Measurements from ENCODE around the gene WDFY4.

Gene WDFY4

GRCh38 chr10:48807791-48808470 is 123.3 kb downstream of the WDFY4 start:
- no peak for DNase-seq

DNA sequence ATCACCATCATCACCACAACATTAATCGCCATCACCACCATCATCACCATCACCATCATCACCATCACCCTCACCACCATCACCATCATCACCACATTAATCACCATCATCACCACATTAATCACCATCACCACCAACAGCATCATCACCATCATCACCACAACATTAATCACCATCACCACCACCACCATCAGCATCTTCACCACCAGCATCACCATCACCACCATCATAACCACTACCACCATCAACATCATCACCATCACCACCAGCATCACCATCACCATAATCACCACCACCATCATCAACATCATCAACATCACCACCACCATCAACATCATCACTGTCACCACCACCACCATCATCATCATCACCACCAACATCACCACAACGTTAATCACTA is 124.6 kb downstream of the WDFY4 start:
- DNase-seq: no peak

DNA sequence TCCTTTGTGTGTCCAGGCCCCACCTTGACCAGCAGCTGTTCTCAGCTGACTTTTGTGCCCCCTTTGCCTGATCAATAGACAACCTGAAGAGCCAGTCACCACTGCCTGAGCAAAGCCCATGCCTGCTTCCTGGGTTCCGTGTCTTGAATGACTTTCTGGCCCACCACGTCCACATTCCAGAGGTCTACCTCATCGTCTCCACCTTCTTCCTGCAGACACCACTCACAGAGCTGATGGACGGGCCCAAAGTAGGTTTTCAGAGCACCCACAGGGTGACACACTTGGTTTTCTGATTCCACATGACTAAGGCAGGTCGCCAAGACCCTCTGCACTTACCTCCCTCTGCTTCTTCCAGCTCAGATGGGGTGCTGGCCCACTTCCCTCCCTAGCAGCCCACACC is 126.8 kb downstream of the WDFY4 start:
- DNase-seq: no peak

DNA sequence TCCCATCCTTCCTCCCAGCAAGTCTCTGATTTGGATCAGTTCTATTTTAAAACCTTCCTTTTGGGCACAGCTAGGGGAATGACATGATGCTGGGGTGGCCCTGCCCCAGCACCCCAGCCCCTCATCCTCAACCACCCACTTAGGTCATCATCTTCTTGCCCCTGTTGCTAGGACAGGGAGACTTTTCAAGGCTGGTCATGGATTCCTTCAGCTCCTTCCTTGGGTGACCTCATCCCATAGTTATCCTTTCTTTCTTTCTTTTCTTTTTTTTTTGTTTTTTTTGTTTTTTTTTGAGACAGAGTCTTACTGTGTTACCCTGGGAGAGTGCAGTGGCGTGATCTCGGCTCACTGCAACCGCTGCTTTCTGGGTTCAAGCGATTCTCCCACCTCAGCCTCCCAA is 127.2 kb downstream of the WDFY4 start:
- no peak for DNase-seq

DNA sequence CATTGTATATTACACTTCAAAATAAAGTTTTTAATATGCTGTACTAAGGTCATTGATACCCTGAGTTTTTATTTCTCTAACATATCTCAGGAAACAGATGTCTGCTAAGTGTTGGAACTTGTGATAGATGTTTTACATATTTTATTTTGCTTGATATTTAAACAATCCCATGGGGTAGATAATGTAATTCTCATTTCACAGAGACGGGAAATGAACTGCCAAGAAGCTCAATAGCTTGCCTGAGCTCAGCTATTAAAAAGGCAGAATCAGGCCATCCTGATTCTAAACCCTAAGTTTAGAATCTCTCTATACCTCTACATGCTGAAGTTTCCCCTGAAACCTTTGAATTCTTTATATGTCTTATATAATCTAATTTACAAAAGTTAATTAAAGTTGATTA is 128.6 kb downstream of the WDFY4 start:
- DNase-seq: no peak

GRCh38 chr10:48813825-48814224 is 129.2 kb downstream of the WDFY4 start:
- no peak for DNase-seq

DNA sequence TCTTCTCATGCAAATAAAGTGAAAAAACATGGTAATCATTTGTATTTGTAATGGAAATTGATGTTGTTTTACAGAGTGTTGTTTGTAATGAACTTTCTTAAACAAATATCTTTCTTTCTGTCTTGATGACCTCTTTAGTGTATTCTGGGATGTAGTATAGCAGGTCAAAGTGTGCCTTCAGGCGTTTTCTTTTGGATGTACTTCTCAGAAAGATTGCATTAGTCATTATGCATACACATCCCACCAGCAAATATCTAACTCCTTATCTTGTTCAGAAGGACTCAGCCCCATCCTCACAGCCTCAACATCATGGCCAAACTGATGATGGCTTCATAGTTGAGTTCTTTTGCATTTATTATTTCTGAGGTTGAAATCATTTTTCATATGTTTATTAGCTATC is 130.3 kb downstream of the WDFY4 start:
- DNase-seq: no peak

GRCh38 chr10:48817141-48817540 is 132.5 kb downstream of the WDFY4 start:
- no peak for DNase-seq

DNA sequence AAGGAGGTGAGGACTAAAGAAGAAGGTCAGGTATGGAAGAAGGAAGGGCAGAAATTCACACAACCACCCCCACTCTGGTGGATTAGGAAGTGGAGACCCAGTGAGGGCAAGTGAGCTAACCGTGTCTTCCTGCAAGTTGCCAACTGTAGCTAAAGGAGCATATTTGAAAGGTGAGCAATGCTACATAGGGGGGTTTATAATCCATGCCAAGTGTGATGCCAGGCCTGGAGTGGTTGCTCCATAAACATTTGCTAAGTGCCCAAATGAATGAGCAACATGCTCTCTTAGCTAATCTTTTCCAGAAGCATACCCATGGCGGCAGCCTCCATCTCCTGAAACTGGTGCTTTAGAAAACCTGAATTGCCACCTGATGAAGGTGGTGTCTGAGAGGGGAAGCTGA is 133.4 kb downstream of the WDFY4 start:
- no peak for DNase-seq

GRCh38 chr10:48818861-48819520 is 134.3 kb downstream of the WDFY4 start:
- no peak for DNase-seq

GRCh38 chr10:48819783-48820182 is 135.1 kb downstream of the WDFY4 start:
- no peak for DNase-seq

DNA sequence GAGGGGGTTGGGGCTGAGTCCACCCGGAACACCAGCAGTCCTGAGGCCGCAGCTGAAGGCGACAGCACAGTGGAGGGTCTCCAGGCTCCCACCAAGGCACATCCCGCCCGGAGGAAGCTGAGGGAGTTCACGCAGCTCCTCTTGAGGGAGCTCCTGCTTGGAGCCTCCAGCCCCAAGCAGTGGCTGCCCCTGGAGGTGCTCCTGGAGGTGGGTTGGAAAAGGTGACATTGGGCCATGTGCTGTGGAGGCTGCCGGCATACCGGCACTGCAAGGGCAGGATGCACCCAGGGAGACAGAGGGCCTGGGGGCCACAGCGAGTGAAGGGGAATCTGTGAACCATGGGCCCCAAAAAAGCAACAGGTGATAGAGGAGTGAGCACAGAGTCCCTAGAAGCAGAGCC is 135.6 kb downstream of the WDFY4 start:
- no peak for DNase-seq

DNA sequence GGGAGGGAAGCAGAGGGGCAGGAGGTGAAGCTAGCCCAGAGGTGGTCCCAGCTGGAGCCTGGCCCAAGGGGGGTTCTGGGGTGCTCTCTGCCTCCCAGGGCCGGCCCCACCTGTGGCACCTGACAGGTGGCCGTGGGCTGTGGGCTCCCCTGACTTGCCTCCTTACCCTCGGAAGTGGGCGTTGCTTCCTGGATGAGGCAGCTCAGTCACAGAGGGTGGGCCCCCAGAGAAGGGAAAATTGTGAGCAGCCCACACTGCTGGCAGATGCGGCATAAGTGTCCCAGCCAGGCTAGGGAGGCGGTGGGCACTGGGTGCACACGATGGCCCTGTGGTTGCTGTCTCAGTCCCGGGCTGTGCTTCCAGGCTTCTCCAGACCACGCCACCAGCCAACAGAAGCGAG is 136.0 kb downstream of the WDFY4 start:
- no peak for DNase-seq

DNA sequence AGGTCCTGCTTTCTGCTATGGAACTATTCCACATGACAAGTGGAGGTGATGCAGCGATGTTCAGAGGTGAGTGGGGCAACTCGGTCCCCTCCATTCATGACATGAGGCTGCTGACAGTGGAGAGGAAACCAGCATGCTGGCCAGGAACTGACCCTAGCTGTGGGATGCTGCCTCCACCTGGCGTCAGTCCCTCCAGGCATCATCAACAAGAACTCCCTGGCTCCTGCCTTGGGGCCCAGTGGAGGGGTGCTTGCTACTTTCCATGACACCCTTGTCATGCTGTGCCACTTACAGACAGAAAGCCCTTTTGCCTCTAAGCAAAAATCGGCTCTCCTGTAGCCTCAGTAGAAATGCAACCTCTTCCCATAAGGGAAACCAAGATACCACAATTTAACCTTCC is 136.4 kb downstream of the WDFY4 start:
- DNase-seq: no peak

- DNase-seq: no peak
Measured at GRCh38 chr10:48821692-48822091, 137.0 kb downstream of the WDFY4 start.

DNA sequence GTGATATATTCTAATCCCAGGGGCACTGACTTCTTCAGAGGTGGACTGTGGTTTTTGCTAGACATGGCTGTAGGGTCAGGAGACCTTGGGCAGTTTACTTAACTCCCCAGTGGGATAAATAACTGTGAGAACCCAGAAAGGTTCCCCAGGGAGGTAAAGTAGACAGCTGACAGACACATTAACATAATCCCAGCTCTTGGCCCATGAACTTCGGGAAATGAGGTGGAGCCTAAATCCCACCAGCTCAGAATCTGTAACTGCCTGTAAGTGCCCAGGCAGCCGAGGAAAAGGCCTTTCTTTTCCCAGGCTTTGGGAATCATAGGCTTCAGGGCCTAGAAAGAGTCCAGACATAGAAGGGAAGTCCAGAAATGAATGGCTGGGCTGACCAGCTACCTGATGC is 149.0 kb downstream of the WDFY4 start:
- no peak for DNase-seq

- DNase-seq: no peak
Measured at GRCh38 chr10:48834189-48834965, 149.7 kb downstream of the WDFY4 start.

- no peak for DNase-seq
Measured at GRCh38 chr10:48835781-48836180, 151.1 kb downstream of the WDFY4 start.

GRCh38 chr10:48836605-48837004 is 151.9 kb downstream of the WDFY4 start:
- no peak for DNase-seq

- DNase-seq: no peak
Measured at GRCh38 chr10:48838834-48839233, 154.2 kb downstream of the WDFY4 start.

GRCh38 chr10:48839809-48840679 is 155.4 kb downstream of the WDFY4 start:
- no peak for DNase-seq

- DNase-seq: no peak
Measured at GRCh38 chr10:48842231-48842630, 157.6 kb downstream of the WDFY4 start.
